ENCODE results near the gene LYG1.

Gene LYG1

DNA sequence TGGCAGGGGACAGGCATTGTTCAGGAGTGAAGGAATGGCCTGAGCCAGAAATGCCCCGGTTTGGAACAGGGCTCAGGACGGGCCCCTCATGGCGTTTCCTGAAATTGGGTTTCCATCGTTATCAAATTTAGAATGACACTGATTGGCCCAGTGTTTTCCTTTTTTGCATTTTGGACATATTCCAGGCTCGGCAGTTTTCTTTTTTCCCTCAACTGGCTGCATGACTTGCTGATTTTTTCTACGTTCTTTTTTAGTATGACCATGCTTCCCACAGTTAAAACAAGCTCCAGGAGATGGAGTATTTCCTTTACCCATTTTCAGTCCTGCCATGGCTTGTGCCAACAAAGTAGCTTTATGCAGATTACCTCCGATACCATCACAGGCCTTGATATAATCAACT, 25.1 kb downstream of the LYG1 start:
- DNase-seq (ENCODE audit: low spot score) (no peak), FAIRE-seq (no peak)

DNA sequence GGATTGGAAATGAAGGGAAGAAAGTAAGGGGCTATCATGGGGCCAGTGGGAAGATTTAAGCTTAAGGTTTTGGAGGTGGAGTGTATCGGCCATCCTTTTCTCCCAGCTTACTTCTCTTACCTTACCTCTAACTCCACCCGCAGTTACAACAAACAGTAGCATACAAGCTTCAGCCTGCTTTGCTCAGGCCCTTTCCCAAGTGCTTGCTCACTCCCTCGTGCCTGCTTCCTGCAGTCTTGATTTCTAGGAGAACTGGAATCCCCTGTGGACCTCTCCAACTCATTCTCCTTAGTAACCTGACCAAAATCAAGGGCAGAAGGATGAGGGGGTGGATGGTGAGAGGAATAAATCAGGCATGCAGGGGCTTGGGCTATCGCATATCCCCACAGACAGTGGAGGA, 39.8 kb downstream of the LYG1 start:
- FAIRE-seq: no peak
- no peak for DNase-seq (ENCODE audit: low spot score)

DNA sequence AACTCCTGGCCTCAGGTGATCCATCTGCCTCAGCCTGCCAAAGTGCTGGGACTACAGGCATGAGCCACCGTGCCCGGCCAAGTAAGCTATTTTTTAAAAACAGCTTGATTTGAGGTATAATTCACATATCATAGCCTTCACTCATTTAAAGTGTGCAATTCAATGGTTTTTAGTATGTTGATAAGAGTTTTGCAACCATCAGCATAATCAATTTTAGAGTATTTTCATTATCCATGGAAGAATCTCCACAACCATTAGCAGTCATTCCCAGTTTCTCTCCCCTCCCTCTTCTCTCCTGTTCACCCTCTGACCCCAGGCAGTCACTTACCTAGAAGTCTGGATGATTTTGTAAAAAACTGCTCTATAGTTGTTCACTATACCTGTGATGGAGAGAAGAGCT, 40.8 kb downstream of the LYG1 start:
- DNase-seq (ENCODE audit: low spot score) (no peak), FAIRE-seq (no peak)

DNA sequence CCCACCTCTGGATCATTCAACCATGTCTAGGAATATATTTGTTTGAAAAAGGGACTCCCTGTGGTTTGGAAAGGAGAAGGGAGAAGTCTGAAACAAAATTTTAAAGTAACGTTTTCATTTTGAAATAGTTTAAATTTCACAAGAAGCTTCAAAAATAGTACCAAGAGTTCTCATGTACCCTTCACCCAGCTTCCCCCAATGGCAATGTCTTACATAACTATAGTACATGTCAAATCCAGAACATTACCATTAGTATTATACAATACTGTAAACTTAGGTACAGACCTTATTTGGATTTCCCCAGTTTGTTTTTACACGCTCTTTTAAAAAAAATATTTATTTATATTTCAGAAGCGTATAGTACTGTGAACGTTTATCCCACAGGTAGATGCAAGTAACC, 41.5 kb downstream of the LYG1 start:
- FAIRE-seq (no peak), DNase-seq (ENCODE audit: low spot score) (no peak)

DNA sequence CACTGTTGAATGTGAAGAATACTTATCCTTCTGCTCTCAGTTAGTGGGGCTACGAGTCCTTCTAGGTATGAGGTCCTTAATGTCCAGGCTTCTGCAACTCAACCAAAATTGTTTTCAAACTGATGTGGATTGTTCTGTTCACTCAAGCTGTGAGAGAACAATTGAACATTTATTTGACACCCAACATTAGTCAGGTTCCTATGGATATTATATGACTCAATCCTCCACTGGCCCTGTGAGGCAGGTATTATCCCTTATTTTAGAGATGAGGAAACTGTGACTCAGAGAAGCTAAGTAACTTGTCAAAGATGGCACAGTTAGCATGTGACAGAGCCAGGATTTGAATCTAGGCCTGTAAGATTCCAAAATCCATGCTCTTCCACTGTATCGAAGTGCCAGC, 44.3 kb downstream of the LYG1 start:
- FAIRE-seq: no peak
- DNase-seq (ENCODE audit: low spot score): peak; percentile 41

DNA sequence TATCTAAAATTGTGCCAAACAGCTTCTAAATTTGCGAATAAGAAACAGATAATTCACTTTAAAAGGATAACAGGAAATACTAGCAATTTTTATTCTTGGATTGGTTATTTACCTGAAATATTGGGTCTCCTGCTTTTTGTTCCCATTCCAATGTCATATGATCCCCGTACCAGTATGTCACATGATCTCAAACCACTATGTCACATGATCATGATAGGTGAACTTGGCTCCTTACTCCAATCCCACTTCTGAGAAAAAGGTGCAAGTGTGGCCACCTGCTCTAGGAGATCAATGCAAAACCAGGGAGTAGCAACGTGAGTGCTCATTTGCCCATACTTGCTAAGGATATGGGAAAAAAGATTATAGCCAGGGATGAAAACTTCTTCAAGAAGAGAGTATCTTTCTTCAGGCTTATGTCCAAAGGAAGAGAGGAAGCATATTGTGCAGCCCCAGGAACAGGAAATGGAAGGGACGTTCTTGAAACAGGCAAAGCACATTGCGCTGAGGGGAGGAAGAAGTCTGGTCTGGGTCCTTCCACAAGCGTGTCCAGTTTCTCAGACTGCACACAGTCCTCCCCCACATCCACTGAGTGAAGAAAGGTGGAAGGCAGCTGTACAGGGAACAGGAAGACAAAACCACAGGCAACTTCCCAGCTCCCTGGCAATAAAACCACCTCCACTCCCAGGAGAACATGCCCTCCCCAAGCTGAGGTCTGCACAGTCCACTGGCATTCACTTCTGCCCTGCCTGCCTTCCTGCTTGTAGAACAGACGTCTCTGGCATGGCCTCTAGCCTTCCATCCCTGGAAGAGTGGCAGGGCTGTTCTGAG, 45.3 kb downstream of the LYG1 start, which contains the start of gene LYG2:
TSS of gene LYG2 (minus strand) at position 176 of the 828 bp plus-strand sequence. CDS start 1,406 bp downstream, outside the sequence.
- FAIRE-seq (no peak), DNase-seq (ENCODE audit: low spot score) (no peak)

DNA sequence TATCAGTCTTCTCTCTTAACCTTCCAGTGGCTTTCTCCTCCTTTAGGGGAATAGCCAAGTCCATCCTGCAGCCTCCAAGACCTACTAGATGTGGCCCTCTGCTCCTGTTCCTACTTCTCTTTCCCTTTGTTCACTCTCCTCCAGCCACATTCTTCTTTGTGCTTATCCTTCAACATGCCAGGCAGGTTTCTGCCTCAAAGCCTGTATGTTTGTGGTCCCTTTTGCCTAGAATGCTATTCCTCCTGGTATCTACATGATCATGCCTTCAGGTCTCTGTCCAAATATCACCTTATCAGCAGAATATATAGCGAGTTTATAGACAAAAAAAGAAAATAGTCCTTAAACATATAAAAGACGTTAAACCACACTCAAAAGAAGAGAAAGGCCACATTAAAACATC, 51.0 kb downstream of the LYG1 start:
- no peak for FAIRE-seq
- no peak for DNase-seq (ENCODE audit: low spot score)

DNA sequence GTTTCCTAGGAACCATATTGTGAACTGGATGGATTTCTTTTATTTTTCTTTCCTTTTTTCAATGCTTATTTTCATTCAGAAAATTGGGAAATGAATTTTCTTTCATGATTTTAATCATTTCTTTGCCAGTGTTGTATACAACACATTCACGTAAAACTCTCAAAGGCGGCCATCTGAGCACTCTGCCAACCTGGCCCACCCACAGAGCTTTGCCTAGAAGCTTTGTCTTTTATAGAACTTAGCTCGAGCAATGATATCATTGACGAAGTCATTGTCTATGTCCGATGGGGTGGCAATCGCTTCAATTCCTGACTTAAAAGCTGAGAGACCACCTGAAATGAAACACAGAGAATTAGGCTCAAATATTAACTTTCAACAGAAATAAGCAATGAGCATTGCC, 58.8 kb downstream of the LYG1 start:
- no peak for FAIRE-seq
- DNase-seq (ENCODE audit: low spot score): no peak

DNA sequence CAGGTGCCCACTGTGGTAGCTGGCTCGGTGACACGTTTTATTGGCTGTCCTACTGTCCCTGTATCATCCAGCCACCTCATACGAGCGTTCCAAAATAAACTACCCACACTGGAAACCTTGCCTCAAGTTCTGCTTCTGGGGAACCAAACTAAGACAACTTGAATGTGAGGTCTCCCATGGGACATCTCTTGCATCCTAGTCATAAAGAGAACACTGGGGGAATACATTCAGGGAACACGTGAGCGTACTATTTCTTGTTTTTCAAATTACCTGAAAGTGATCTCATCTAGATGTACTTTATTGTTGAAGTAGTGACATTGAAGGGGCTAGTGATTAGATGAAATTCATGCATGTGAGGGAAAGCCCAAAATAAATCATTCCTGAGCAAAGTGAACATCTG, 60.6 kb downstream of the LYG1 start:
- DNase-seq (ENCODE audit: low spot score): no peak
- FAIRE-seq: no peak

DNA sequence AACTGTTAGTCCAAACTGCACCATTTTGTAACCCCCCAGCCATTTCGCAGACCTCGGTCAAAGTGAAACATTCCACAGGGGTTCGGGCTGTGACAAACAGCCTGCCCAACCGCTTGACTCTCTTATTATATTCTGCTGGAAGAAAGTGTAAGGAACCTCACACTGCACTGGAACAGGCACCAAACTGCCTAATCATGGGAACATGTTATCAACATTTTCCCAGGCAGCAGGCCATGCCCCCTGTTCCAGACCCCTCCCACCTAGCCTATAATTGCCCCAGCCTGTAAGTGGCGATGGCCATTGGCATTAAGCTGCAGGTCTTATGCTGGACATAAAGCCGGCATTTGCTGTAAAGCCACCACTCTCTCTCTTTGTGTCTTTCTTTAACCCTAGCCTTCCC, 62.4 kb downstream of the LYG1 start:
- no peak for DNase-seq (ENCODE audit: low spot score)
- FAIRE-seq: no peak
